ENCODE results near the gene YARS2. TPM values are rescaled to one million over a fixed set of nuclear protein-coding genes. Genes with fewer than 3 reads are reported as not detected.
A peak's percentile ranks its signal among the peaks of the same experiment; 100 is the strongest.

YARS2 gene
- 10 to 100 TPM; 21.1 to 48.5 (median 25.3) TPM for total RNA-seq

- intact Hi-C loops (cut with DNase I): loop anchor here (5.0 kb wide), 1 partner anchor 1261 kb away; no protein-coding TSS in a partner anchor
- Histone ChIP-seq H3K4me1 (peaks cover 9 to 12% of the 10 kb centered on the region in 2 donors), H3K27ac (peak within 1 kb of the TSS; percentile 65 to 99 (median 93)), H3K36me3 (peaks cover 12 to 13% of the 10 kb centered on the region in 2 donors), H3K27me3 (no peaks in the 10 kb centered on the region), H3K4me3 (replicated peaks in 1 of 3) (peak within 1 kb of the TSS; percentile 61 to 90 (median 73)), H3K9me3 (no peaks in the 10 kb centered on the region)
- TF ChIP-seq CTCF (IDR thresholded peaks at IDR 0.05): peak in 5 of 6 experiments; percentile 42 to 98 (median 86)
- peak in 1 of 2 donors; percentile 73 for TF ChIP-seq POLR2A (IDR thresholded peaks at IDR 0.05)
- WGBS, 2 donors: 0% methylated on average over 32 to 37 of the region's 39 CpGs
- peak; percentile 96 to 97 for DNase-seq
These were observed at the start of gene YARS2 for GRCh38 chr12:32755654-32756475. Gene YARS2 (minus strand): TSS chr12:32755897. CDS start chr12:32755874, 23 bp downstream.

- no peak overlapping the region for H3K27ac ChIP-seq
- no peak for DNase-seq
- WGBS, 2 donors: 76 to 82% methylated on average over 3 of the region's 3 CpGs
- no peaks in the 10 kb centered on the region for H3K27me3 ChIP-seq
- no peak for TF ChIP-seq POLR2A (IDR thresholded peaks at IDR 0.05)
- no peak for TF ChIP-seq CTCF (IDR thresholded peaks at IDR 0.05)
- no peaks in the 10 kb centered on the region for H3K36me3 ChIP-seq
- no peaks in the 10 kb centered on the region for H3K4me1 ChIP-seq
- H3K4me3 ChIP-seq (replicated peaks in 1 of 3): no peak overlapping the region
- H3K9me3 ChIP-seq: no peaks in the 10 kb centered on the region
- intact Hi-C loops (cut with DNase I): no loop called here
These were observed 48.6 kb upstream of the YARS2 start for GRCh38 chr12:32804301-32804700.

GRCh38 chr12:32801269-32801980 is 45.7 kb upstream of the YARS2 start:
- no peak for DNase-seq
- TF ChIP-seq POLR2A (IDR thresholded peaks at IDR 0.05) (no peak), CTCF (IDR thresholded peaks at IDR 0.05) (no peak)
- H3K4me3 ChIP-seq (replicated peaks in 1 of 3): no peak overlapping the region
- H3K27me3 ChIP-seq: no peaks in the 10 kb centered on the region
- intact Hi-C loops (cut with DNase I): no loop called here
- H3K9me3 ChIP-seq: no peaks in the 10 kb centered on the region
- H3K27ac ChIP-seq: no peak overlapping the region
- H3K4me1 ChIP-seq: no peaks in the 10 kb centered on the region
- WGBS, 2 donors: 86% methylated on average over 5 of the region's 5 CpGs
- H3K36me3 ChIP-seq: no peaks in the 10 kb centered on the region

GRCh38 chr12:32794281-32794680 is 38.6 kb upstream of the YARS2 start:
- no peak overlapping the region for H3K4me3 ChIP-seq (replicated peaks in 1 of 3)
- H3K27me3 ChIP-seq: no peaks in the 10 kb centered on the region
- TF ChIP-seq CTCF (IDR thresholded peaks at IDR 0.05): no peak
- intact Hi-C loops (cut with DNase I): no loop called here
- DNase-seq: no peak
- no peak overlapping the region for H3K27ac ChIP-seq
- H3K9me3 ChIP-seq: no peaks in the 10 kb centered on the region
- 56 to 73% methylated on average over 4 of the region's 4 CpGs for WGBS, 2 donors
- no peaks in the 10 kb centered on the region for H3K4me1 ChIP-seq
- no peaks in the 10 kb centered on the region for H3K36me3 ChIP-seq

- Histone ChIP-seq H3K4me3 (replicated peaks in 1 of 3) (no peak overlapping the region), H3K4me1 (no peaks in the 10 kb centered on the region), H3K9me3 (no peaks in the 10 kb centered on the region), H3K27me3 (no peaks in the 10 kb centered on the region), H3K36me3 (no peaks in the 10 kb centered on the region), H3K27ac (no peak overlapping the region)
- DNase-seq: no peak
- intact Hi-C loops (cut with DNase I): no loop called here
- TF ChIP-seq POLR2A (IDR thresholded peaks at IDR 0.05) (no peak), CTCF (IDR thresholded peaks at IDR 0.05) (no peak)
- 31 to 41% methylated on average over 2 of the region's 2 CpGs for WGBS, 2 donors
These were observed 34.2 kb upstream of the YARS2 start for GRCh38 chr12:32789916-32790315.

All from thyroid gland (tissue), 4 donors.